ENCODE data around the gene ANKRD55.
"Not testable (repeated sequence)": the region's sequence is repeated elsewhere in the genome, so short reads cannot be mapped to it uniquely, and the experiment has no call there.

ANKRD55 gene

GRCh38 chr5:56081053-56081642 lies 152.0 kb downstream of the ANKRD55 start:
- not testable (repeated sequence) for DNase-seq

- no peak for DNase-seq
Observed at GRCh38 chr5:56080375-56081052, 152.6 kb downstream of the ANKRD55 start.

GRCh38 chr5:56079157-56079500 lies 154.0 kb downstream of the ANKRD55 start:
- not testable (repeated sequence) for DNase-seq

- no peak for DNase-seq
Observed at GRCh38 chr5:56078278-56079156, 154.6 kb downstream of the ANKRD55 start.

- no peak for DNase-seq
Observed at GRCh38 chr5:56077796-56078233, 155.3 kb downstream of the ANKRD55 start.

- DNase-seq = no peak
Observed at GRCh38 chr5:56076486-56076885, 156.6 kb downstream of the ANKRD55 start.

GRCh38 chr5:56075361-56075760 lies 157.8 kb downstream of the ANKRD55 start:
- no peak for DNase-seq

- no peak for DNase-seq
Observed at GRCh38 chr5:56072863-56073766, 160.0 kb downstream of the ANKRD55 start.

- no peak for DNase-seq
Observed at GRCh38 chr5:56071470-56071869, 161.7 kb downstream of the ANKRD55 start.

GRCh38 chr5:56070851-56071465 lies 162.2 kb downstream of the ANKRD55 start:
- peak in 2 of 58 donors; percentile 9 to 31 for DNase-seq

GRCh38 chr5:56069652-56070226 lies 163.4 kb downstream of the ANKRD55 start:
- DNase-seq = no peak

- no peak for DNase-seq
Observed at GRCh38 chr5:56066931-56067450, 166.1 kb downstream of the ANKRD55 start.

GRCh38 chr5:56064984-56065383 lies 168.1 kb downstream of the ANKRD55 start:
- DNase-seq = no peak

- no peak for DNase-seq
Observed at GRCh38 chr5:56060276-56061110, 172.6 kb downstream of the ANKRD55 start.

GRCh38 chr5:56059854-56060253 lies 173.3 kb downstream of the ANKRD55 start:
- no peak for DNase-seq

- DNase-seq = peak in 1 of 58 donors; percentile 2
Observed at GRCh38 chr5:56056875-56057274, 176.3 kb downstream of the ANKRD55 start.

GRCh38 chr5:56055859-56056258 lies 177.3 kb downstream of the ANKRD55 start:
- DNase-seq = no peak

- no peak for DNase-seq
Observed at GRCh38 chr5:56055287-56055686, 177.8 kb downstream of the ANKRD55 start.

- DNase-seq = no peak
Observed at GRCh38 chr5:56054666-56055065, 178.5 kb downstream of the ANKRD55 start.
